Stimulated activated CD4-positive, alpha-beta T cell treated with anti-CD3 and anti-CD28 coated beads, Interleukin-15, amount 100 ng/mL, for 1 hour (primary cell): ENCODE data around the gene GOLGA6L7.
"Not testable (repeated sequence)": the region's sequence is repeated elsewhere in the genome, so short reads cannot be mapped to it uniquely, and the experiment has no call there.

ENCODE experiments used
- DNase-seq, 2 donors: peaks; one replicate each; pipeline ENCODE4 v3.0.0-alpha.2; 2020; ENCODE audit warnings: low read depth in 1 of 2, low spot score in 1 of 2

Gene GOLGA6L7

GRCh38 chr15:28885128-28885629 lies 36.7 kb upstream of the GOLGA6L7 start:
- no peak for DNase-seq

- no peak for DNase-seq
Observed at GRCh38 chr15:28884151-28884940, 35.9 kb upstream of the GOLGA6L7 start.

GRCh38 chr15:28881600-28881999 lies 33.2 kb upstream of the GOLGA6L7 start:
- no peak for DNase-seq

GRCh38 chr15:28881170-28881569 lies 32.7 kb upstream of the GOLGA6L7 start:
- no peak for DNase-seq

GRCh38 chr15:28880680-28881079 lies 32.2 kb upstream of the GOLGA6L7 start:
- DNase-seq: no peak

GRCh38 chr15:28879551-28879950 lies 31.1 kb upstream of the GOLGA6L7 start:
- no peak for DNase-seq

GRCh38 chr15:28878209-28878608 lies 29.8 kb upstream of the GOLGA6L7 start:
- no peak for DNase-seq

GRCh38 chr15:28876845-28877185 lies 28.4 kb upstream of the GOLGA6L7 start:
- DNase-seq: no peak

GRCh38 chr15:28876131-28876844 lies 27.8 kb upstream of the GOLGA6L7 start:
- no peak for DNase-seq

- DNase-seq: no peak
Observed at GRCh38 chr15:28875461-28876000, 27.1 kb upstream of the GOLGA6L7 start.

GRCh38 chr15:28873585-28874190 lies 25.2 kb upstream of the GOLGA6L7 start:
- no peak for DNase-seq

- DNase-seq: no peak
Observed at GRCh38 chr15:28873006-28873405, 24.6 kb upstream of the GOLGA6L7 start.

GRCh38 chr15:28871168-28871567 lies 22.7 kb upstream of the GOLGA6L7 start:
- no peak for DNase-seq

GRCh38 chr15:28868744-28869345 lies 20.4 kb upstream of the GOLGA6L7 start:
- DNase-seq: no peak

- DNase-seq: not testable (repeated sequence)
Observed at GRCh38 chr15:28861589-28862293, 13.3 kb upstream of the GOLGA6L7 start.

GRCh38 chr15:28861031-28861534 lies 12.6 kb upstream of the GOLGA6L7 start:
- no peak for DNase-seq

GRCh38 chr15:28854578-28854977 lies 6.1 kb upstream of the GOLGA6L7 start:
- not testable (repeated sequence) for DNase-seq

GRCh38 chr15:28853654-28854053 lies 5.2 kb upstream of the GOLGA6L7 start:
- DNase-seq: not testable (repeated sequence)

- DNase-seq: not testable (repeated sequence)
Observed at GRCh38 chr15:28849766-28850165, 1.3 kb upstream of the GOLGA6L7 start.

- not testable (repeated sequence) for DNase-seq
Observed at GRCh38 chr15:28849271-28849670, 827 bp upstream of the GOLGA6L7 start.
